UCSD-AML1 (cell line): ENCODE data around the gene ATP6V0B.

Experiments used
- DNase-seq: peaks from one replicate; lab custom pipeline; 2025; ENCODE audit not compliant: unreplicated experiment; lab: John Stamatoyannopoulos, UW

The ATP6V0B gene

GRCh38 chr1:43969416-43969745 lies 5.4 kb upstream of the ATP6V0B start:
- no peak for DNase-seq

DNA sequence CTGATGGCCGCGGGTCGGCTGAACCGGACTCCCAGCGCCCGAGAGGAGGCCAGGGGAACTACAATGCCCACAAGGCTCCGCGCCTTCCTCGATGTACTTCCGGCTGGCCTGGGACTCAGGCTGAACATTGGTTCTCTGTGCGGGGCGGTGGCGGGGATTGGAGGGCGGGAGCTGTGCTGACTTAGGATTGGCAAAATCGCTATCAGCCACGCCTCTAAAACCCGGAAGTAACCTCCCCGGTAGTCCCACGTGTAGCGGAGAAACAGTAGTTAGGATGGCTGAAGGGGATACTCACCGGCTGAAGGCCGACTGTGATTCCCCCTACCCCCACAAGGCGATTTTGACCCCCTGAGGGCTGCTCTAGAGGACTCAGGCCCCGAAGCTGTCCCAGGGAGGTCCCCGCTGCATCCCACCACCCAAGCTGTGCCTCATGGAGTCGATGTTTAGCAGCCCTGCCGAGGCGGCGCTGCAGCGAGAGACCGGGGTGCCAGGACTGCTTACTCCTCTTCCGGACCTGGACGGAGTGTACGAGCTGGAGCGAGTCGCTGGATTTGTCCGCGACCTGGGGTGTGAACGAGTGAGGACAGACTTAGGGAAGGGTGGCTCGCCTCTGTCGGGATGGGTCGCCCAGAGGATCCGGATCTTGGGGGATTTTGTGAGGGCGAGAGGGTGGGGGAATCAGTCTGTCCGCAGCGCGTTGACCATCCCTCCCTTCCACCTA lies 4.9 kb upstream of the ATP6V0B start, which contains the start of gene DPH2:
TSS of gene DPH2 (plus strand) at position 265 of the 721 bp plus-strand sequence. CDS start at position 431, 166 bp downstream.
- DNase-seq = peak; percentile 95

- DNase-seq = no peak
Observed at GRCh38 chr1:43970502-43970901, 4.3 kb upstream of the ATP6V0B start.

GRCh38 chr1:43970911-43971310 lies 3.8 kb upstream of the ATP6V0B start:
- DNase-seq = no peak

DNA sequence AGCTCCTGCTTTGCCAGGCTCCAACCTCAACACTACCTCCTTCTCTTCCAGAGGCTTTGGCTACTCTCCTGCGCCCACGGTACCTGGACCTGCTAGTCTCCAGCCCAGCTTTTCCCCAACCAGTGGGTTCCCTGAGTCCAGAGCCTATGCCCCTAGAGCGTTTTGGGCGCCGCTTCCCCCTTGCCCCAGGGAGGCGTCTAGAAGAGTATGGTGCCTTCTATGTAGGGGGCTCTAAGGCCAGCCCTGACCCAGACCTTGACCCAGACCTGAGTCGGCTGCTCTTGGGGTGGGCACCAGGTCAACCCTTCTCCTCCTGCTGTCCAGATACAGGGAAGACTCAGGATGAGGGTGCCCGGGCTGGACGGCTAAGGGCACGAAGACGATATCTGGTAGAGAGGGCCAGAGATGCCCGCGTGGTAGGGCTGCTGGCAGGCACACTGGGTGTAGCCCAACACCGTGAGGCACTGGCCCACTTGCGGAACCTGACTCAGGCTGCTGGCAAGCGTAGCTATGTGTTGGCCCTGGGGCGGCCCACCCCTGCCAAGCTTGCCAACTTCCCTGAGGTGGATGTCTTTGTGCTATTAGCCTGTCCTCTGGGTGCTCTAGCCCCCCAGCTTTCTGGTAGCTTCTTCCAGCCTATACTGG lies 3.3 kb upstream of the ATP6V0B start:
- DNase-seq = no peak

DNA sequence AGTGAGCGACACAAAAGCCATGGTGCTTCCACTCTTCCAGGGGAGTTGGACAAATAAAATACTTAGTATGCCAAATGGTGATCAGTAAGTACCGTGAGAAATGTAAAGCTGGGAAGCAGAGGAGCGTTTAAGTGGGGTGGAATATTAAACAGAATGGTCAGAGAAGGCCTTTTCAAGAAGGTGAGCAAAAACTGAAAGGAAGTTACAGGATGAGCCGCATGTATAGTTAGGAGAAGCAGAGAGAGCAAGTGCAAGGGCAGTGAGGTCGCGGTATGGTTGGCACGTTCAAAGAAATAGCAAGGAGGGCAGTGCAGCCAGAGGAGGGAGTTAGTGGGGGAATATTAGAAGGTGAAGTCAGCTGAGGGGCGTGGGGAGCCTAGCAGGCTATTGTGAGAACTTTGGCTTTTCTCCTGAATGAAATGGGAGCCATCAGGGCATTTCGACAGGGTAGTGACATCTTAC lies 748 bp upstream of the ATP6V0B start:
- no peak for DNase-seq

GRCh38 chr1:43975249-43975961 lies 645 bp downstream of the ATP6V0B start:
- peak; percentile 63 for DNase-seq

DNA sequence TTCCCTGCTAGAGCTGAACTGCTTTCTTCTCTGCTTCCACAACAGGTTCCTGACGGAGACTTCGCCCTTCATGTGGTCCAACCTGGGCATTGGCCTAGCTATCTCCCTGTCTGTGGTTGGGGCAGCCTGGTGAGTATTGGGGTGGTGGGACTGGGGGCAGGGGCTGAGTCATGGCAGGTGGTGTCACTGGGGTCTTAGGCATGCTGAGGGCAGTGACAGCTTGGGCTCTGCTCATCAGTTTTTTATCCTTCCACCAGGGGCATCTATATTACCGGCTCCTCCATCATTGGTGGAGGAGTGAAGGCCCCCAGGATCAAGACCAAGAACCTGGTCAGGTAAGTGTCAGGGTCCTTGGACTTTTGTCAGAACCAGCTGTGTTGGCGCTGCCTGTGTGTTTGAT lies 1.3 kb downstream of the ATP6V0B start:
- no peak for DNase-seq

DNA sequence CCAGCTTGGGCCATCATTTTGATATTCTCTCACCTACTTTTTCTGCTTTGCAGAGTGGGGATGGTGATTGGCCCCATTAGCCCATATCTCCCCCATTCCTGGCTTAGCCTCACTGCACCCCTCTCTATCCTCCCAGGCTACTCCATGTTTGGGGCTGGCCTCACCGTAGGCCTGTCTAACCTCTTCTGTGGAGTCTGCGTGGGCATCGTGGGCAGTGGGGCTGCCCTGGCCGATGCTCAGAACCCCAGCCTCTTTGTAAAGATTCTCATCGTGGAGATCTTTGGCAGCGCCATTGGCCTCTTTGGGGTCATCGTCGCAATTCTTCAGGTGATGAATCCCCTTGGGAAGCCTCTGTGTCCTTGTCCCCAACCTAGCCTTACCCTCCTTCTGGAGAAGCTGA lies 2.1 kb downstream of the ATP6V0B start:
- DNase-seq = no peak

DNA sequence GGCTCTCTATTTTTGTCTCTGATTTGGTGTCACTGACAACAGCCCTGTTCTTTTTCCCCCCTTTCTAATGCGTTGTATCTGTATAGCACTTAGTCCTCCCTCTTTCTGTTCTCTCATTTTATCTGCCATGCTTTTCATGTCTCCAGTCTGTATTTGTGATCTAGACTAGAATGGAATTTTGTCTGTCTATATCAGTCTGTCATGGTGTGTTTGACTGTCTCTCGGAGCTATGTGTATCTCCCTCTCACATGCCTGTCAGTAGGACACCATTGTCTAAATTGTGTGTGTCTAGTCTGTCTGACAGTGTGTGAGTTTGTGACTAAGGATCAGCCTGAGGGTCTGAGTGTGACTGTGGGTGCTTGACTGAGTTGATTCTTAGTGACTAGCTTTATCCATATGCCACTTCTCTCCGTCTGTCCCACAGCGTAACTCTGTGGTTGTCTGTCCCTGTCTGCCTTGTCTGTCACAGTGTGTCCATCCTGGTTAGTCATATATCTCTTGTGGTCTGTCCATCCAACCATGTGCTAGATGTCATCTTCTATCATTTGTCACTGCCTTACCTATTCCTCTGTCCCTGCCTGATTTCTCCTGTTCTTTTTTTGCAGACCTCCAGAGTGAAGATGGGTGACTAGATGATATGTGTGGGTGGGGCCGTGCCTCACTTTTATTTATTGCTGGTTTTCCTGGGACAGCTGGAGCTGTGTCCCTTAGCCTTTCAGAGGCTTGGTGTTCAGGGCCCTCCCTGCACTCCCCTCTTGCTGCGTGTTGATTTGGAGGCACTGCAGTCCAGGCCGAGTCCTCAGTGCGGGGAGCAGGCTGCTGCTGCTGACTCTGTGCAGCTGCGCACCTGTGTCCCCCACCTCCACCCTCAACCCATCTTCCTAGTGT lies 2.9 kb downstream of the ATP6V0B start:
- DNase-seq = no peak

- no peak for DNase-seq
Observed at GRCh38 chr1:43978264-43978550, 3.4 kb downstream of the ATP6V0B start.

DNA sequence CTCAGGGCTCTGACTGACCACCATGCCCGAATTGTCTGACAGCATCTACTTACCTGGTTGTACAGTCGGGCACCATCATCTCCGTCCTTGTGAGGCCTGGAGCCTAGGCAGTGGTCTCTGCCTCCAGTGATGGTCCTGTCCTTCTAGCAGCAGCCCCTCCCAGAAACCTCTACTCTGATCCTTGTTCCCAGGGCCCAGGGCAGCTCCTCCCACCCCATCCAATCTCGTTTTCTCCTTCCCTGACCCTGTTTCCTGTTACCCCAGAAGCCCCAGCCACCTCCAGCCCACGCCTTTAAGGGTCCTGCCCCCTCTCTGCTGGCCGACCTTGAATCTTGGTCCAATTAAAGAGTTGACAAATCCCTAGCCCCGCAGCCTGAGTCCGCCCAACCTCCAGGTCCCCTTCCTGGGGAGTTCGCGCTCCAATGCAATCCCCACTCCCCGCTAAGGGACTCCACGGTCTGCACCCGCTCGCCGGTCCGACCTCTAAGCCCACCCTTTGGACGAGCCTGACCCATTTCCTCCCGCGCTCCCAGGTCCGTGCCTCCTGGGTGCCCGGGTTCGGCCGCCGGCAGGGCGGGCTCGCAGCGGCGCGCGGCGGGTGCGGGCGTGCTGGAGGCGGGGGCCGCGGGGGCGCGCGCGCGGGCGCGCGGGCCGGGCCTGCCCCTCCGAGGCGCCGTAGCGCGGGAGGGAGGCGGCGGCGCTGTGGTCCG lies 3.9 kb downstream of the ATP6V0B start, which contains the start of gene B4GALT2:
TSS of gene B4GALT2 (plus strand) at position 660 of the 710 bp plus-strand sequence. CDS start 1,951 bp downstream, outside the sequence.
- no peak for DNase-seq

- DNase-seq = no peak
Observed at GRCh38 chr1:43979261-43979527, 4.4 kb downstream of the ATP6V0B start.

- no peak for DNase-seq
Observed at GRCh38 chr1:43979528-43980254, 4.9 kb downstream of the ATP6V0B start.

- DNase-seq = no peak
Observed at GRCh38 chr1:43980255-43981134, 5.7 kb downstream of the ATP6V0B start.

DNA sequence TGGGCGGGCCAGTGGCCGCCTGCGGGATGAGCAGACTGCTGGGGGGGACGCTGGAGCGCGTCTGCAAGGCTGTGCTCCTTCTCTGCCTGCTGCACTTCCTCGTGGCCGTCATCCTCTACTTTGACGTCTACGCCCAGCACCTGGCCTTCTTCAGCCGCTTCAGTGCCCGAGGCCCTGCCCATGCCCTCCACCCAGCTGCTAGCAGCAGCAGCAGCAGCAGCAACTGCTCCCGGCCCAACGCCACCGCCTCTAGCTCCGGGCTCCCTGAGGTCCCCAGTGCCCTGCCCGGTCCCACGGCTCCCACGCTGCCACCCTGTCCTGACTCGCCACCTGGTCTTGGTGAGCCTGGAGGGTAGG lies 6.4 kb downstream of the ATP6V0B start:
- DNase-seq = no peak

- no peak for DNase-seq
Observed at GRCh38 chr1:43981636-43982035, 6.9 kb downstream of the ATP6V0B start.

- no peak for DNase-seq
Observed at GRCh38 chr1:43982241-43982640, 7.5 kb downstream of the ATP6V0B start.

DNA sequence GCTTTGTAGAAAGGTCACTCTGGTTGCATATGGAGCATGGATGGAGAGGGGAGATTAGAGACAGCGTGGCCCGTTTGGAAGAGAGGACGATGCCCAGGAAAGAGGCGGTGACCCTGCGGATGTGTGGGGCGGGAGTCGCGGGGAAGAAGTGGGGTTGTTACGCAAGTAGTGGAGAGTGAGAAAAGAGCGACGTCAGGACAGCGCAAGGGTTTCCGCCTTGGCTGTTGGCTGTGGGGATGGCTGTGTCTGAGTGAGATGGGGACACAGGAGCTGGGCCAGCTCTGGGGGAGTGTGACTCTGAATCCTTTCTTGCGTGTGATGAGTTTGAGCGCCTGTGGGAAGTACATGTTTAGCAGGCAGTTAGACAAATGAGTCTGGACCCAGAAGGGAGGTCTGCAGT lies 8.0 kb downstream of the ATP6V0B start:
- DNase-seq = no peak
